CD4-positive, alpha-beta T cell treated with Interleukin-4 for 1 hour (primary cell): ENCODE data around the gene INSL3.
A peak's percentile ranks its signal among the peaks of the same experiment; 100 is the strongest.

Source experiments
- DNase-seq, 2 donors: peaks; one replicate each; pipeline ENCODE4 v3.0.0-alpha.2; 2020 to 2022

The INSL3 gene

GRCh38 chr19:17843908-17844490, 22.7 kb upstream of the INSL3 start:
- DNase-seq: no peak

GRCh38 chr19:17843292-17843827, 22.0 kb upstream of the INSL3 start:
- no peak for DNase-seq

- no peak for DNase-seq
Observed at GRCh38 chr19:17842663-17843291, 21.5 kb upstream of the INSL3 start.

GRCh38 chr19:17841810-17842662, 20.7 kb upstream of the INSL3 start:
- DNase-seq: peak; percentile 51 to 55

GRCh38 chr19:17841371-17841809, 20.1 kb upstream of the INSL3 start:
- DNase-seq: no peak

- no peak for DNase-seq
Observed at GRCh38 chr19:17840019-17840418, 18.7 kb upstream of the INSL3 start.

- DNase-seq: no peak
Observed at GRCh38 chr19:17837972-17838371, 16.7 kb upstream of the INSL3 start.

GRCh38 chr19:17836530-17836929, 15.2 kb upstream of the INSL3 start:
- no peak for DNase-seq

- no peak for DNase-seq
Observed at GRCh38 chr19:17835182-17836006, 14.1 kb upstream of the INSL3 start.

- peak in 1 of 2 donors; percentile 3 for DNase-seq
Observed at GRCh38 chr19:17834350-17835181, 13.2 kb upstream of the INSL3 start.

GRCh38 chr19:17832443-17833208, 11.3 kb upstream of the INSL3 start:
- no peak for DNase-seq

GRCh38 chr19:17831419-17831888, 10.1 kb upstream of the INSL3 start:
- DNase-seq: no peak

- DNase-seq: peak; percentile 51 to 56
Observed at GRCh38 chr19:17830567-17831418, 9.5 kb upstream of the INSL3 start.

GRCh38 chr19:17829855-17830566, 8.7 kb upstream of the INSL3 start:
- no peak for DNase-seq

GRCh38 chr19:17826508-17827056, 5.3 kb upstream of the INSL3 start:
- DNase-seq: no peak

- no peak for DNase-seq
Observed at GRCh38 chr19:17824339-17824738, 3.0 kb upstream of the INSL3 start.

- no peak for DNase-seq
Observed at GRCh38 chr19:17817668-17818363, 3.5 kb downstream of the INSL3 start.

GRCh38 chr19:17812099-17812498, 9.2 kb downstream of the INSL3 start:
- no peak for DNase-seq
